ENCODE data around the gene PARL. TPM values are rescaled to one million over a fixed set of nuclear protein-coding genes. Genes with fewer than 3 reads are reported as not detected.

The PARL gene
- total RNA-seq, 1 experiment from 2014 or later, result 73.7 TPM

DNA sequence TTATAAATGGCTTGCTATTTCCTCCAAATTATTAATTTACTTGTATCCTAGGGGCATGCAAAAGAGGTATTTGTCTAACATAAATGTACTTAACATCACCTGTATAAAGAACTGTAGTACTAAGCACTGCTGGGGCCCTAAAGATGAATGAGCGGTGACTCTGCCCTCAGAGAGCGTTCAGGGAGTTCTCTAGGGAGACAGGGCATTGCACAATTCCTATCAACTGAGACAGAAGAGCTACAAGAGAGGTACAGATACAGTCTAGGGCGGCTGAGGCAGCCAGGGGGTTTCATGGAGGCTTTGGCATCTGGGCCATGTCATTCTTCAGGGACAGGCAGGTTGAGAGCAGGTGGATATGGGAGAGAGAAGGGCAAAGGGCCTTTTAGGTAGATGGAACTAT, 39.9 kb upstream of the PARL start:
- no peak for DNase-seq (ENCODE audit: low spot score)
- H3K36me3 ChIP-seq (ENCODE audit: insufficient read depth, low read length, poor library complexity, severe bottlenecking), result no peaks in the 10 kb centered on the region
- POLR2A ChIA-PET (ENCODE audit: low non-redundant PET), result no interaction called here
- intact Hi-C loops (cut with micrococcal nuclease; ENCODE audit: unreplicated experiment), result no loop called here
- no peak overlapping the region for H3K27ac ChIP-seq (ENCODE audit: low read depth, low read length, poor library complexity, severe bottlenecking)
- no peaks in the 10 kb centered on the region for H3K4me1 ChIP-seq (ENCODE audit: insufficient read depth, low read length, poor library complexity, severe bottlenecking)
- no peaks in the 10 kb centered on the region for H3K9me3 ChIP-seq (ENCODE audit: low read depth, low read length, poor library complexity, severe bottlenecking)
- CTCF ChIA-PET, result no interaction called here
- H3K4me3 ChIP-seq (ENCODE audit: low read depth, low read length, poor library complexity, severe bottlenecking), result no peak overlapping the region
- no TSS peak for BruUV-seq (replicated peaks)
- no peaks in the 10 kb centered on the region for H3K27me3 ChIP-seq (replicated peaks; ENCODE audit: insufficient read depth, low read depth, low read length, poor library complexity)
- TF ChIP-seq EZH2 (IDR thresholded peaks at IDR 0.05; ENCODE audit: borderline replicate concordance, low read depth, low read length, poor library complexity, severe bottlenecking), result no peak
- TF ChIP-seq, protein P1, sequence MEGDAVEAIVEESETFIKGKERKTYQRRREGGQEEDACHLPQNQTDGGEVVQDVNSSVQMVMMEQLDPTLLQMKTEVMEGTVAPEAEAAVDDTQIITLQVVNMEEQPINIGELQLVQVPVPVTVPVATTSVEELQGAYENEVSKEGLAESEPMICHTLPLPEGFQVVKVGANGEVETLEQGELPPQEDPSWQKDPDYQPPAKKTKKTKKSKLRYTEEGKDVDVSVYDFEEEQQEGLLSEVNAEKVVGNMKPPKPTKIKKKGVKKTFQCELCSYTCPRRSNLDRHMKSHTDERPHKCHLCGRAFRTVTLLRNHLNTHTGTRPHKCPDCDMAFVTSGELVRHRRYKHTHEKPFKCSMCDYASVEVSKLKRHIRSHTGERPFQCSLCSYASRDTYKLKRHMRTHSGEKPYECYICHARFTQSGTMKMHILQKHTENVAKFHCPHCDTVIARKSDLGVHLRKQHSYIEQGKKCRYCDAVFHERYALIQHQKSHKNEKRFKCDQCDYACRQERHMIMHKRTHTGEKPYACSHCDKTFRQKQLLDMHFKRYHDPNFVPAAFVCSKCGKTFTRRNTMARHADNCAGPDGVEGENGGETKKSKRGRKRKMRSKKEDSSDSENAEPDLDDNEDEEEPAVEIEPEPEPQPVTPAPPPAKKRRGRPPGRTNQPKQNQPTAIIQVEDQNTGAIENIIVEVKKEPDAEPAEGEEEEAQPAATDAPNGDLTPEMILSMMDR (conservative IDR thresholded peaks at IDR 0.05; ENCODE audit: low read depth, low read length), result no peak

GRCh38 chr3:183922421-183922820, 37.7 kb upstream of the PARL start:
- no peaks in the 10 kb centered on the region for H3K27me3 ChIP-seq (replicated peaks; ENCODE audit: insufficient read depth, low read depth, low read length, poor library complexity)
- H3K27ac ChIP-seq (ENCODE audit: low read depth, low read length, poor library complexity, severe bottlenecking), result no peak overlapping the region
- H3K9me3 ChIP-seq (ENCODE audit: low read depth, low read length, poor library complexity, severe bottlenecking), result no peaks in the 10 kb centered on the region
- H3K36me3 ChIP-seq (ENCODE audit: insufficient read depth, low read length, poor library complexity, severe bottlenecking), result no peaks in the 10 kb centered on the region
- H3K4me3 ChIP-seq (ENCODE audit: low read depth, low read length, poor library complexity, severe bottlenecking), result no peak overlapping the region
- CTCF ChIA-PET, result no interaction called here
- BruUV-seq (replicated peaks), result no TSS peak
- no peak for DNase-seq (ENCODE audit: low spot score)
- intact Hi-C loops (cut with micrococcal nuclease; ENCODE audit: unreplicated experiment), result no loop called here
- POLR2A ChIA-PET (ENCODE audit: low non-redundant PET), result no interaction called here
- no peaks in the 10 kb centered on the region for H3K4me1 ChIP-seq (ENCODE audit: insufficient read depth, low read length, poor library complexity, severe bottlenecking)
- no peak for TF ChIP-seq EZH2 (IDR thresholded peaks at IDR 0.05; ENCODE audit: borderline replicate concordance, low read depth, low read length, poor library complexity, severe bottlenecking)
- TF ChIP-seq, protein P1 (conservative IDR thresholded peaks at IDR 0.05; ENCODE audit: low read depth, low read length), result no peak

DNA sequence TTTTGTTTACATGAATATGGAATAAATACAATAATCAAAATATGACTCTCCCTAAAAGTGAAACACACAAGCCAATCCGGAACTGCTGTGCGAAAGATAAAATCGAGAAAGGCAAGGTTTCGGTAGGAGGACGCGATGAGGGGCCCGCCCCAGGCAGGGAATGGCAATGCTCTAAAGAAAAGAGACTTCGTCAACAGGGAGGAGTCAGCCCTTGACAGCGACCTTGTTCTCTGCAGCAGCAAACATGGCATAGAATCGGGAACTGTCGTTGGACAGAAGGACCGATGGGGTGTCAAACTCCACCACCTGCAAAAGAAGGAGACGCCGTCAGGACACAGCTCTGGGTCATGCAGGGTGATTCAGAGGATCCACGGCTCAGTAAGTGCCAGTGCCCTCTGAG, 36.4 kb upstream of the PARL start:
- intact Hi-C loops (cut with micrococcal nuclease; ENCODE audit: unreplicated experiment), result no loop called here
- CTCF ChIA-PET, result no interaction called here

More for the DNA sequence above, 36.4 kb upstream of the PARL start:
- H3K27me3 ChIP-seq (replicated peaks; ENCODE audit: insufficient read depth, low read depth, low read length, poor library complexity), result no peaks in the 10 kb centered on the region
- H3K27ac ChIP-seq (ENCODE audit: low read depth, low read length, poor library complexity, severe bottlenecking), result no peak overlapping the region
- no peak for DNase-seq (ENCODE audit: low spot score)
- no peaks in the 10 kb centered on the region for H3K9me3 ChIP-seq (ENCODE audit: low read depth, low read length, poor library complexity, severe bottlenecking)
- no peaks in the 10 kb centered on the region for H3K4me1 ChIP-seq (ENCODE audit: insufficient read depth, low read length, poor library complexity, severe bottlenecking)
- no TSS peak for BruUV-seq (replicated peaks)
- no peak overlapping the region for H3K4me3 ChIP-seq (ENCODE audit: low read depth, low read length, poor library complexity, severe bottlenecking)
- H3K36me3 ChIP-seq (ENCODE audit: insufficient read depth, low read length, poor library complexity, severe bottlenecking), result no peaks in the 10 kb centered on the region
- POLR2A ChIA-PET (ENCODE audit: low non-redundant PET), result no interaction called here
- no peak for TF ChIP-seq EZH2 (IDR thresholded peaks at IDR 0.05; ENCODE audit: borderline replicate concordance, low read depth, low read length, poor library complexity, severe bottlenecking)
- TF ChIP-seq, protein P1 (conservative IDR thresholded peaks at IDR 0.05; ENCODE audit: low read depth, low read length), result no peak
